SK-N-SH treated with all-trans-retinoic acid at 6 μM for 48 hours (cell line): ENCODE measurements around the gene BSX.

Source experiments
- ATAC-seq: fragments of 200-7000 bp; cut with Tn5 transposase; 3 replicates; pipeline ENCODE4 v1.9.1; 2020; ENCODE audit warnings: mild to moderate bottlenecking, moderate library complexity
- ARNTL ChIP-seq: fragments of 450-650 bp; formaldehyde crosslinking; IDR thresholded peaks from 2 replicates; pipeline ENCODE4 v1.5.0; 2020; ENCODE audit warnings: low read depth, mild to moderate bottlenecking, moderate library complexity, borderline replicate concordance
- CSDC2 ChIP-seq: fragments of 250-450 bp; sonication (Bioruptor Pico); IDR thresholded peaks from 2 replicates; pipeline ENCODE4 v1.5.0; 2020; ENCODE audit warnings: mild to moderate bottlenecking, moderate library complexity
- ESRRG ChIP-seq: fragments of 250-450 bp; sonication (Bioruptor Pico); IDR thresholded peaks from 2 replicates; pipeline ENCODE4 v1.6.1; 2021; ENCODE audit warnings: mild to moderate bottlenecking
- GLIS3 ChIP-seq: fragments of 250-450 bp; sonication (Bioruptor Pico); IDR thresholded peaks from 2 replicates; pipeline ENCODE4 v1.5.0; 2020; ENCODE audit warnings: mild to moderate bottlenecking, moderate library complexity
- ISL1 ChIP-seq: fragments of 250-450 bp; sonication (Bioruptor Pico); IDR thresholded peaks from 2 replicates; pipeline ENCODE4 v2.1.2; 2022; ENCODE audit warnings: mild to moderate bottlenecking, moderate library complexity
- OSR1 ChIP-seq: fragments of 250-450 bp; sonication (Bioruptor Pico); IDR thresholded peaks from 2 replicates; pipeline ENCODE4 v1.8.0; 2022; ENCODE audit warnings: moderate library complexity, mild to moderate bottlenecking, inconsistent platforms
- RARB ChIP-seq: fragments of 250-450 bp; sonication (Bioruptor Pico); IDR thresholded peaks from 2 replicates; pipeline ENCODE4 v1.8.0; 2021; ENCODE audit warnings: mild to moderate bottlenecking, moderate library complexity
- TCF4 ChIP-seq: fragments of 250-450 bp; sonication (Bioruptor Pico); IDR thresholded peaks from 2 replicates; pipeline ENCODE4 v1.8.0; 2021; ENCODE audit warnings: mild to moderate bottlenecking, moderate library complexity, borderline replicate concordance
- TOX ChIP-seq: fragments of 250-450 bp; sonication (Bioruptor Pico); IDR thresholded peaks from 2 replicates; pipeline ENCODE4 v1.8.0; 2021; ENCODE audit warnings: mild to moderate bottlenecking, moderate library complexity, borderline replicate concordance
- ZC3H10 ChIP-seq: fragments of 250-450 bp; sonication (Bioruptor Pico); IDR thresholded peaks from 2 replicates; pipeline ENCODE4 v1.5.1; 2021; ENCODE audit warnings: mild to moderate bottlenecking, moderate library complexity
- ZFP3 ChIP-seq: fragments of 250-450 bp; sonication (Bioruptor Pico); IDR thresholded peaks from 2 replicates; pipeline ENCODE4 v1.5.0; 2020; ENCODE audit warnings: mild to moderate bottlenecking, moderate library complexity
- ZFP30 ChIP-seq: fragments of 450-650 bp; formaldehyde crosslinking; IDR thresholded peaks from 2 replicates; pipeline ENCODE4 v1.5.0; 2022; ENCODE audit warnings: mild to moderate bottlenecking, moderate library complexity
- ZNF565 ChIP-seq: fragments of 450-650 bp; formaldehyde crosslinking; conservative IDR thresholded peaks from 2 replicates; pipeline ENCODE4 v1.5.0; 2020; ENCODE audit warnings: low read depth, mild to moderate bottlenecking, moderate library complexity
- ZNF70 ChIP-seq: fragments of 450-650 bp; formaldehyde crosslinking; IDR thresholded peaks from 2 replicates; pipeline ENCODE4 v1.5.0; 2020; ENCODE audit warnings: mild to moderate bottlenecking, moderate library complexity
- ZNF8 ChIP-seq: fragments of 450-650 bp; formaldehyde crosslinking; IDR thresholded peaks from 2 replicates; pipeline ENCODE4 v1.5.0; 2020; ENCODE audit warnings: mild to moderate bottlenecking, moderate library complexity
- TF ChIP-seq, protein P1 (sequence below): fragments of 250-450 bp; sonication (Bioruptor Pico); IDR thresholded peaks from 2 replicates; pipeline ENCODE4 v1.5.1; 2021; ENCODE audit warnings: mild to moderate bottlenecking, moderate library complexity
- TF ChIP-seq, protein P2 (sequence below): fragments of 250-450 bp; sonication (Bioruptor Pico); IDR thresholded peaks from 2 replicates; pipeline ENCODE4 v1.5.0; 2020; ENCODE audit warnings: mild to moderate bottlenecking, moderate library complexity
- TF ChIP-seq, protein P3 (sequence below): fragments of 250-450 bp; sonication (Bioruptor Pico); IDR thresholded peaks from 2 replicates; pipeline ENCODE4 v1.8.0; 2021; ENCODE audit warnings: low read depth, mild to moderate bottlenecking, moderate library complexity, borderline replicate concordance
- TF ChIP-seq, protein P4 (sequence below): fragments of 250-450 bp; sonication (Bioruptor Pico); IDR thresholded peaks from 2 replicates; pipeline ENCODE4 v1.5.1; 2020; ENCODE audit warnings: low read depth, mild to moderate bottlenecking, moderate library complexity
- TF ChIP-seq, protein P5 (sequence below): fragments of 250-450 bp; sonication (Bioruptor Pico); IDR thresholded peaks from 2 replicates; pipeline ENCODE4 v1.8.0; 2020; ENCODE audit warnings: mild to moderate bottlenecking, moderate library complexity, borderline replicate concordance

Gene BSX

DNA sequence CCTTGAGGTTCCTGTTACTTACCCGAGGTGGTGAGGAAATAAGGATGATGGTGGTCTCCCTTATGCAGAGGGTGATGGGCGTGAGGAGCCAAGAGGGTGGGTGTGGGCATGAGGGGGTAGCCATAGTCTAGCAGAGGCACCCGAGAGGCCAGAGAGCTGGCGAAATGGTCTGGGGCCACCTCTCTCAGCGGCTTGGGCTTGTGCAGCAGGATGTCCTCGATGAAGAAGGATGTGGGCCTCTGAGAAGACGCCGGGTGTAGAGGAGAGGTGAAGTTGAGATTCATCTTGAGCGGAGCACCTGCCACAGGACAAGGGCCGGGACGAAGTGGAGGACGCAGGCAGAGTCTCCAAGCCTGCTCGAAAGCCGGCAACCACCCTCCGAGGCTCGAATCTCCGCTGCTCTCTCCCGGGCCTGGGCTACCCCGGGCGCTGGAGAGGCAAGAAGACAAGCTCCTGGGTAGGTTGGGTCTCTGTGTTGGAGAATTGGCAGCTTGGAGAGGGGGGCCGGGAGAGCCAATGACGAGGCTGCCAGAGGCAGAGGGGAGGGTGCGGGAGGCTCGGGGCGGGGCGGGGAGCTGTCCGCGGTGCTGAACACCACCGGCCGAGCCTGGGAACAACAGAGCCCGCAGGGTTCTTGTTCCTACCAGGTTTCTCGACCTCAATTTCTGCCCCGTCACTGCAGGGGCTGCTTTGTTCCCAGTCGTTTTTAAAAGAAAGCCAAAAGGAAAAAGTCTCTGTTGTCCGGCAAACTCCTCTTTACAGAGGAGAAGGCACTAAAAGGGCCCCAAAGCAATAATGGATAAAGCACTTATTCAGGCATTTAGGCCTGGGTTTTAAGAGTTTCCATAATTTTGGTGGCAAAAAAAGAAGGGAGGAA lies at the start of gene BSX:
Gene BSX, minus strand, starts transcription at position 447 of the 877 bp plus-strand sequence. Its CDS starts 163 bp downstream, at position 284.
- TF ChIP-seq ZFP3 (no peak), ISL1 (CRISPR knock-in tag) (no peak), ZC3H10 (CRISPR knock-in tag) (no peak), TCF4 (CRISPR knock-in tag) (no peak), ESRRG (CRISPR knock-in tag) (no peak), ARNTL (CRISPR knock-in tag) (no peak)
- TF ChIP-seq, protein P1, sequence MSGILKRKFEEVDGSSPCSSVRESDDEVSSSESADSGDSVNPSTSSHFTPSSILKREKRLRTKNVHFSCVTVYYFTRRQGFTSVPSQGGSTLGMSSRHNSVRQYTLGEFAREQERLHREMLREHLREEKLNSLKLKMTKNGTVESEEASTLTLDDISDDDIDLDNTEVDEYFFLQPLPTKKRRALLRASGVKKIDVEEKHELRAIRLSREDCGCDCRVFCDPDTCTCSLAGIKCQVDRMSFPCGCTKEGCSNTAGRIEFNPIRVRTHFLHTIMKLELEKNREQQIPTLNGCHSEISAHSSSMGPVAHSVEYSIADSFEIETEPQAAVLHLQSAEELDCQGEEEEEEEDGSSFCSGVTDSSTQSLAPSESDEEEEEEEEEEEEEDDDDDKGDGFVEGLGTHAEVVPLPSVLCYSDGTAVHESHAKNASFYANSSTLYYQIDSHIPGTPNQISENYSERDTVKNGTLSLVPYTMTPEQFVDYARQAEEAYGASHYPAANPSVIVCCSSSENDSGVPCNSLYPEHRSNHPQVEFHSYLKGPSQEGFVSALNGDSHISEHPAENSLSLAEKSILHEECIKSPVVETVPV (CRISPR knock-in tag): no peak
- TF ChIP-seq, protein P2, sequence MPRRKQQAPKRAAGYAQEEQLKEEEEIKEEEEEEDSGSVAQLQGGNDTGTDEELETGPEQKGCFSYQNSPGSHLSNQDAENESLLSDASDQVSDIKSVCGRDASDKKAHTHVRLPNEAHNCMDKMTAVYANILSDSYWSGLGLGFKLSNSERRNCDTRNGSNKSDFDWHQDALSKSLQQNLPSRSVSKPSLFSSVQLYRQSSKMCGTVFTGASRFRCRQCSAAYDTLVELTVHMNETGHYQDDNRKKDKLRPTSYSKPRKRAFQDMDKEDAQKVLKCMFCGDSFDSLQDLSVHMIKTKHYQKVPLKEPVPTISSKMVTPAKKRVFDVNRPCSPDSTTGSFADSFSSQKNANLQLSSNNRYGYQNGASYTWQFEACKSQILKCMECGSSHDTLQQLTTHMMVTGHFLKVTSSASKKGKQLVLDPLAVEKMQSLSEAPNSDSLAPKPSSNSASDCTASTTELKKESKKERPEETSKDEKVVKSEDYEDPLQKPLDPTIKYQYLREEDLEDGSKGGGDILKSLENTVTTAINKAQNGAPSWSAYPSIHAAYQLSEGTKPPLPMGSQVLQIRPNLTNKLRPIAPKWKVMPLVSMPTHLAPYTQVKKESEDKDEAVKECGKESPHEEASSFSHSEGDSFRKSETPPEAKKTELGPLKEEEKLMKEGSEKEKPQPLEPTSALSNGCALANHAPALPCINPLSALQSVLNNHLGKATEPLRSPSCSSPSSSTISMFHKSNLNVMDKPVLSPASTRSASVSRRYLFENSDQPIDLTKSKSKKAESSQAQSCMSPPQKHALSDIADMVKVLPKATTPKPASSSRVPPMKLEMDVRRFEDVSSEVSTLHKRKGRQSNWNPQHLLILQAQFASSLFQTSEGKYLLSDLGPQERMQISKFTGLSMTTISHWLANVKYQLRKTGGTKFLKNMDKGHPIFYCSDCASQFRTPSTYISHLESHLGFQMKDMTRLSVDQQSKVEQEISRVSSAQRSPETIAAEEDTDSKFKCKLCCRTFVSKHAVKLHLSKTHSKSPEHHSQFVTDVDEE (CRISPR knock-in tag): no peak
- TF ChIP-seq, protein P3, sequence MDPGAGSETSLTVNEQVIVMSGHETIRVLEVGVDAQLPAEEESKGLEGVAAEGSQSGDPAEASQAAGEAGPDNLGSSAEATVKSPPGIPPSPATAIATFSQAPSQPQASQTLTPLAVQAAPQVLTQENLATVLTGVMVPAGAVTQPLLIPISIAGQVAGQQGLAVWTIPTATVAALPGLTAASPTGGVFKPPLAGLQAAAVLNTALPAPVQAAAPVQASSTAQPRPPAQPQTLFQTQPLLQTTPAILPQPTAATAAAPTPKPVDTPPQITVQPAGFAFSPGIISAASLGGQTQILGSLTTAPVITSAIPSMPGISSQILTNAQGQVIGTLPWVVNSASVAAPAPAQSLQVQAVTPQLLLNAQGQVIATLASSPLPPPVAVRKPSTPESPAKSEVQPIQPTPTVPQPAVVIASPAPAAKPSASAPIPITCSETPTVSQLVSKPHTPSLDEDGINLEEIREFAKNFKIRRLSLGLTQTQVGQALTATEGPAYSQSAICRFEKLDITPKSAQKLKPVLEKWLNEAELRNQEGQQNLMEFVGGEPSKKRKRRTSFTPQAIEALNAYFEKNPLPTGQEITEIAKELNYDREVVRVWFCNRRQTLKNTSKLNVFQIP (CRISPR knock-in tag): no peak
- ATAC-seq: 0 out of 3 replicates have a peak, but pooled peaks have one; percentile 9

DNA sequence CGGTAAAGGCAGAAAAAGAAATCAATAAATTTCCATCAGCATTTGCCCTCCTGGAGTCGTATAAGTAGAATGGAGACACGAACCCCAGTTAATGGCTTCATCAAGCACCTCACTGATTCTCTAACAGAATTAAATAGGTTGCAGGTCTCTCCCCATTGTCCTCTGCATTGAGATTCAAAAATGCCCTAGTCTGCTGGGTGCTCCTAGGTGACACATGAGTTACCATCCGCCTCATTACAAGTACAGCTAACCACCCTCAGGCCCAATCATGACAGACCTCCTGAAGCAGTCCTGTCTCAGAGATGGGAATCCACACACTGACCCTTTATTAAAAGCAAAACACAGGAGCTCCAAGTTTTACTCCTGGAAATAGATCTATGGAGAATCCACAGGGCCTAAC lies 48.9 kb upstream of the BSX start:
- ATAC-seq: no peak
- TF ChIP-seq, protein P4, sequence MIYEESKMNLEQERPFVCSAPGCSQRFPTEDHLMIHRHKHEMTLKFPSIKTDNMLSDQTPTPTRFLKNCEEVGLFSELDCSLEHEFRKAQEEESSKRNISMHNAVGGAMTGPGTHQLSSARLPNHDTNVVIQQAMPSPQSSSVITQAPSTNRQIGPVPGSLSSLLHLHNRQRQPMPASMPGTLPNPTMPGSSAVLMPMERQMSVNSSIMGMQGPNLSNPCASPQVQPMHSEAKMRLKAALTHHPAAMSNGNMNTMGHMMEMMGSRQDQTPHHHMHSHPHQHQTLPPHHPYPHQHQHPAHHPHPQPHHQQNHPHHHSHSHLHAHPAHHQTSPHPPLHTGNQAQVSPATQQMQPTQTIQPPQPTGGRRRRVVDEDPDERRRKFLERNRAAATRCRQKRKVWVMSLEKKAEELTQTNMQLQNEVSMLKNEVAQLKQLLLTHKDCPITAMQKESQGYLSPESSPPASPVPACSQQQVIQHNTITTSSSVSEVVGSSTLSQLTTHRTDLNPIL: no peak
- TF ChIP-seq ESRRG (CRISPR knock-in tag): no peak

DNA sequence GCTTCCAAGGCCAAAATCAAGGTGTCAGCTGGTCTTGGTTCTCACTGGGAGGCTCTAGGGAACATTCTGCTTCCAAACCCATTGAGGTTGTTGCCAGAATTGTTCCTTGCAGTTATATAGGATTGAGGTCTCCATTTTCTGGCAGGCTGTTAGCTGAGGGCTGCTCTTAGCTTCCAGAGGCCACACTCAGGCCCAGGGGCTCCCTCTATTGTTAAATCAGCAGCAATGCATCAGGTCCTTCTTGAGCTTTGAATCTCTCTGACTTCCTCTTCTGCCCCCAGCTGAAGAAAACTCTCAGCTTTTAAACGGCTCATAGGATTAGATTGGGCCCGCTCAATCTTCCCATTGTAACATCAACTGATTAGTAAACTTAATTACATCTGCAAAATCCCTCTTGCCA lies 39.3 kb upstream of the BSX start:
- peak; percentile 94 for ATAC-seq
- no peak for TF ChIP-seq ZFP30 (CRISPR knock-in tag)
- no peak for TF ChIP-seq ZFP3
- TF ChIP-seq OSR1 (CRISPR knock-in tag): no peak
- TF ChIP-seq TCF4 (CRISPR knock-in tag): no peak
- TF ChIP-seq GLIS3 (CRISPR knock-in tag): no peak
- TF ChIP-seq ESRRG (CRISPR knock-in tag): no peak
- no peak for TF ChIP-seq CSDC2 (CRISPR knock-in tag)
- no peak for TF ChIP-seq ZNF70 (CRISPR knock-in tag)
- no peak for TF ChIP-seq ZNF8
- no peak for TF ChIP-seq ISL1 (CRISPR knock-in tag)
- no peak for TF ChIP-seq TOX
- no peak for TF ChIP-seq ARNTL (CRISPR knock-in tag)
- TF ChIP-seq, protein P4: no peak
- no peak for TF ChIP-seq RARB
- TF ChIP-seq, protein P3 (CRISPR knock-in tag): no peak
- TF ChIP-seq, protein P5, sequence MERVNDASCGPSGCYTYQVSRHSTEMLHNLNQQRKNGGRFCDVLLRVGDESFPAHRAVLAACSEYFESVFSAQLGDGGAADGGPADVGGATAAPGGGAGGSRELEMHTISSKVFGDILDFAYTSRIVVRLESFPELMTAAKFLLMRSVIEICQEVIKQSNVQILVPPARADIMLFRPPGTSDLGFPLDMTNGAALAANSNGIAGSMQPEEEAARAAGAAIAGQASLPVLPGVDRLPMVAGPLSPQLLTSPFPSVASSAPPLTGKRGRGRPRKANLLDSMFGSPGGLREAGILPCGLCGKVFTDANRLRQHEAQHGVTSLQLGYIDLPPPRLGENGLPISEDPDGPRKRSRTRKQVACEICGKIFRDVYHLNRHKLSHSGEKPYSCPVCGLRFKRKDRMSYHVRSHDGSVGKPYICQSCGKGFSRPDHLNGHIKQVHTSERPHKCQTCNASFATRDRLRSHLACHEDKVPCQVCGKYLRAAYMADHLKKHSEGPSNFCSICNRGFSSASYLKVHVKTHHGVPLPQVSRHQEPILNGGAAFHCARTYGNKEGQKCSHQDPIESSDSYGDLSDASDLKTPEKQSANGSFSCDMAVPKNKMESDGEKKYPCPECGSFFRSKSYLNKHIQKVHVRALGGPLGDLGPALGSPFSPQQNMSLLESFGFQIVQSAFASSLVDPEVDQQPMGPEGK (CRISPR knock-in tag): no peak
- TF ChIP-seq, protein P1 (CRISPR knock-in tag): no peak
- TF ChIP-seq ZNF565 (CRISPR knock-in tag): no peak
